MM.1S (cell line): Measurements from ENCODE around the gene BTBD6.

ENCODE experiments used
- DNase-seq: peaks from one replicate; pipeline ENCODE4 v3.0.0-alpha.2; 2015
- H2AFZ ChIP-seq: fragments of 300-600 bp; sonication (generic); 2 replicates; pipeline ENCODE4 v1.6.0; 2016; ENCODE audit warnings: antibody characterized with exemption, low read length
- H3F3A ChIP-seq: fragments of 300-600 bp; sonication (generic); 2 replicates; pipeline ENCODE4 v1.6.1; 2016; ENCODE audit warnings: mild to moderate bottlenecking, antibody characterized with exemption, low read length, moderate library complexity, mixed read lengths; ENCODE audit not compliant: insufficient read depth
- H3K27ac ChIP-seq: fragments of 300-600 bp; sonication (generic); 2 replicates; pipeline ENCODE4 v1.5.1; 2016; ENCODE audit warnings: mild to moderate bottlenecking, low read length
- H3K27me3 ChIP-seq: fragments of 300-600 bp; sonication (generic); replicated peaks from 2 replicates; pipeline ENCODE4 v1.6.0; 2016; ENCODE audit warnings: low read length; ENCODE audit not compliant: insufficient read depth
- H3K36me3 ChIP-seq: fragments of 300-600 bp; sonication (generic); replicated peaks from 2 replicates; pipeline ENCODE4 v1.6.1; 2016; ENCODE audit warnings: mild to moderate bottlenecking, low read length, mixed read lengths; ENCODE audit not compliant: insufficient read depth
- H3K4me1 ChIP-seq: fragments of 300-600 bp; sonication (generic); 2 replicates; pipeline ENCODE4 v1.6.1; 2016; ENCODE audit warnings: low read length, mixed read lengths
- H3K4me2 ChIP-seq: fragments of 300-600 bp; sonication (generic); 2 replicates; pipeline ENCODE4 v1.6.0; 2016; ENCODE audit warnings: low read depth, low read length
- H3K4me3 ChIP-seq: fragments of 300-600 bp; sonication (generic); 2 replicates; pipeline ENCODE4 v1.5.1; 2016; ENCODE audit warnings: low read length, mixed read lengths
- H3K79me2 ChIP-seq: fragments of 300-600 bp; sonication (generic); 2 replicates; pipeline ENCODE4 v1.6.1; 2016; ENCODE audit warnings: mixed run types, low read length, mixed read lengths
- H3K9ac ChIP-seq: fragments of 300-600 bp; sonication (generic); 2 replicates; pipeline ENCODE4 v1.6.1; 2016; ENCODE audit warnings: low read length, mixed read lengths
- H3K9me2 ChIP-seq: fragments of 300-600 bp; sonication (generic); replicated peaks from 2 replicates; pipeline ENCODE4 v1.6.1; 2016; ENCODE audit warnings: mild to moderate bottlenecking, low read length, mixed read lengths; ENCODE audit not compliant: insufficient read depth
- H3K9me3 ChIP-seq: fragments of 300-600 bp; sonication (generic); replicated peaks from 2 replicates; pipeline ENCODE4 v1.6.1; 2016; ENCODE audit warnings: mild to moderate bottlenecking, low read length, mixed read lengths; ENCODE audit not compliant: insufficient read depth
- H4K20me1 ChIP-seq: fragments of 300-600 bp; sonication (generic); 2 replicates; pipeline ENCODE4 v1.6.1; 2016; ENCODE audit warnings: mild to moderate bottlenecking, low read length, moderate library complexity, mixed read lengths; ENCODE audit not compliant: insufficient read depth
- EZH2 ChIP-seq: fragments of 300-600 bp; sonication (generic); optimal IDR thresholded peaks from 2 replicates; pipeline ENCODE3; 2017; ENCODE audit warnings: low read depth, mild to moderate bottlenecking, antibody characterized with exemption, low read length, mixed read lengths
- EZH2phosphoT487 ChIP-seq: fragments of 300-600 bp; sonication (generic); IDR thresholded peaks from 2 replicates; pipeline ENCODE4 v1.6.1; 2018; ENCODE audit warnings: antibody characterized with exemption, low read length
- TF ChIP-seq, protein P1 (sequence below): fragments of 300-600 bp; sonication (generic); IDR thresholded peaks from 2 replicates; pipeline ENCODE4 v1.5.1; 2016; ENCODE audit warnings: antibody characterized with exemption, low read length, mixed read lengths

The BTBD6 gene

DNA sequence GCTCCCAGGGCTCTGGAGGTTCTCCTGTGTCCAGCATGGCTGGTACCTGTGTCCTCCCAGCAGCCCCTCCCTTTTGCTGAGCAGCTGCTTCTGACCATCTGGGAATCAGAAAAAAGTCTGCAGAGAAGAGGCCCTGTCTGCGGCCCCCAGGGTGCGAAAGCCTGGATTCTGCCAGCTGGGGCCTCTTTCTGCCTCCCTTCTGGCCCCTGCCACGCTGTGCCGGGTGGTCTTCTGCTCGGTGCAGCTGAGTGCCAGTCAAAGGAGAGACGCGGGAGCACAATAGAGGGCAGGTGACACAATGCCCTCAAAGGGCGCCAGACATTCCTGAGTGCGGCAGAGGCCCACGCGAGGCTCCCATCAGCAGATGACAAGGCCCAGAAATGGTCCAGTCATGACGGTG lies 12.6 kb downstream of the BTBD6 start:
- H3K9me2 ChIP-seq, result no peaks in the 10 kb centered on the region
- no peak for DNase-seq
- no peaks in the 10 kb centered on the region for H4K20me1 ChIP-seq
- no peaks in the 10 kb centered on the region for H3F3A ChIP-seq
- H3K4me2 ChIP-seq, result no peak overlapping the region
- H3K9ac ChIP-seq, result no peak overlapping the region
- H3K27ac ChIP-seq, result no peak overlapping the region
- no peaks in the 10 kb centered on the region for H3K9me3 ChIP-seq
- no peaks in the 10 kb centered on the region for H3K79me2 ChIP-seq
- TF ChIP-seq, protein P1, sequence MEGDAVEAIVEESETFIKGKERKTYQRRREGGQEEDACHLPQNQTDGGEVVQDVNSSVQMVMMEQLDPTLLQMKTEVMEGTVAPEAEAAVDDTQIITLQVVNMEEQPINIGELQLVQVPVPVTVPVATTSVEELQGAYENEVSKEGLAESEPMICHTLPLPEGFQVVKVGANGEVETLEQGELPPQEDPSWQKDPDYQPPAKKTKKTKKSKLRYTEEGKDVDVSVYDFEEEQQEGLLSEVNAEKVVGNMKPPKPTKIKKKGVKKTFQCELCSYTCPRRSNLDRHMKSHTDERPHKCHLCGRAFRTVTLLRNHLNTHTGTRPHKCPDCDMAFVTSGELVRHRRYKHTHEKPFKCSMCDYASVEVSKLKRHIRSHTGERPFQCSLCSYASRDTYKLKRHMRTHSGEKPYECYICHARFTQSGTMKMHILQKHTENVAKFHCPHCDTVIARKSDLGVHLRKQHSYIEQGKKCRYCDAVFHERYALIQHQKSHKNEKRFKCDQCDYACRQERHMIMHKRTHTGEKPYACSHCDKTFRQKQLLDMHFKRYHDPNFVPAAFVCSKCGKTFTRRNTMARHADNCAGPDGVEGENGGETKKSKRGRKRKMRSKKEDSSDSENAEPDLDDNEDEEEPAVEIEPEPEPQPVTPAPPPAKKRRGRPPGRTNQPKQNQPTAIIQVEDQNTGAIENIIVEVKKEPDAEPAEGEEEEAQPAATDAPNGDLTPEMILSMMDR, result no peak
- TF ChIP-seq EZH2, result no peak
- no peak for TF ChIP-seq EZH2phosphoT487
- H2AFZ ChIP-seq, result no peak overlapping the region
- no peaks in the 10 kb centered on the region for H3K27me3 ChIP-seq
- no peak overlapping the region for H3K4me3 ChIP-seq
- no peaks in the 10 kb centered on the region for H3K4me1 ChIP-seq
- H3K36me3 ChIP-seq, result no peaks in the 10 kb centered on the region

DNA sequence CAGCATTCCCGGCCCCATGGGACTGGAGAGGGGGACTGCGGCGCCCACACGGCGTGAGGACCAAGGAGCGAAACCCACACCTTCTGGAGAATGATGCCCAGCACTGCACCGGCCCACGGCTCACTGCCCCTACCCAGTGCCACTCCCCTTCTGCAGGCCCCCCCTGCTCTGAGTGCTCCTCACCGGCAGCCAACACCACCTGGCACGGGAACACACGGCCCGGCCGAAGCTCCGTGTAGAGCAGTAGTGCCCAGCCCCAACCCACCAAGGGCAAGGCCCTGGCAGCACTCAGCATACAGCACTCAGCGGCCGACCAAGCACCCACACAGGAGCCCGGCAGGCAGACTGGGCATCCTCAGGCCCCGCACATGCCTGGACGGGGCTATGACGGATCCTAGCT lies 13.4 kb downstream of the BTBD6 start:
- Histone ChIP-seq H3K36me3 (no peaks in the 10 kb centered on the region), H3K4me1 (no peaks in the 10 kb centered on the region), H4K20me1 (no peaks in the 10 kb centered on the region), H3K79me2 (no peaks in the 10 kb centered on the region), H2AFZ (no peak overlapping the region), H3K9me3 (no peaks in the 10 kb centered on the region), H3K9ac (no peak overlapping the region), H3K27ac (no peak overlapping the region), H3K4me3 (no peak overlapping the region), H3F3A (no peaks in the 10 kb centered on the region), H3K4me2 (no peak overlapping the region), H3K27me3 (no peaks in the 10 kb centered on the region), H3K9me2 (no peaks in the 10 kb centered on the region)
- no peak for TF ChIP-seq EZH2
- TF ChIP-seq, protein P1, result no peak
- no peak for TF ChIP-seq EZH2phosphoT487
- DNase-seq, result no peak

DNA sequence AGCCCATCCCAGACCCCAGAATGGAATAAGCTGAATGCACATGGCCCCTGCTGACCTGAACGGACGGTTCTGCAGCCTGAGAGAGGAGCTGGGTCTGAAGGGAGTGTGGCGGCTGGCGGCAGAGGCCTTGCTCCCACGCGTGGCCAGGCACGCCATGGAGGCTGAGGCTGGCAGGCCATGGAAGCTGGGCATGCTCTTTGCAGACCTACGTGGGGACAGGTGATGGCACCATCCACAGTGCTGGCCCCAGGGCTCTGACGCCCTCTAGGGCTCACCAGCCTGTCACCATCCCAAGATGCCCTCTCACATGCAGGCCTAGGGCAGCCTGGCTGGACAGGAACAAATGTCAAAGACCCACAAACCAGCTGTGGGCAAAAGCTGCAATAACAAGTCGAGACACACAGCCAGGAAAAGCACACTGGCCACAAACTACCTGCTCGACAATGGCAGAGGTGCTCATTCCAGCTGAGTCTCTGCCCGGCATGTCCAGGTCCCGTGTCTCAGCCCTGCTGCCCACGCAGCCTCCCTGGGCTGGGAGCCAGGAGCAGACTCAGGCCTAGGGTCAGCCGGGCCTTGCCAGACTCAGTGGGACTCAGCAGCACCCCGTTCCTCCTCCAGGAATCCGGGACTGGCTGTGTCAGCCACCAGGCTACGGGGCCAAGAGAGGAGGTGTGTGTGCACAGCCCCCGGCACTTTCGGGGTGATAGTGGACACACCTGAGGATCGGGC lies 19.7 kb downstream of the BTBD6 start:
- no peaks in the 10 kb centered on the region for H3K9me2 ChIP-seq
- H3K4me1 ChIP-seq, result no peaks in the 10 kb centered on the region
- no peaks in the 10 kb centered on the region for H3K27me3 ChIP-seq
- no peaks in the 10 kb centered on the region for H4K20me1 ChIP-seq
- H3K79me2 ChIP-seq, result no peaks in the 10 kb centered on the region
- no peak overlapping the region for H3K4me3 ChIP-seq
- TF ChIP-seq EZH2, result no peak
- TF ChIP-seq, protein P1, result no peak
- no peak for TF ChIP-seq EZH2phosphoT487
- no peak overlapping the region for H3K4me2 ChIP-seq
- no peak overlapping the region for H3K9ac ChIP-seq
- no peak overlapping the region for H2AFZ ChIP-seq
- no peaks in the 10 kb centered on the region for H3K36me3 ChIP-seq
- DNase-seq, result no peak
- no peaks in the 10 kb centered on the region for H3F3A ChIP-seq
- H3K27ac ChIP-seq, result no peak overlapping the region
- H3K9me3 ChIP-seq, result no peaks in the 10 kb centered on the region
